CD4-positive, alpha-beta T cell (primary cell): ENCODE measurements around the gene SYT2. TPM values are rescaled to one million over a fixed set of nuclear protein-coding genes. Genes with fewer than 3 reads are reported as not detected.

Source experiments
- ATAC-seq: fragments of 200-7000 bp; cut with Tn5 transposase; one replicate; pipeline ENCODE4 v1.10.0; 2022; ENCODE audit warnings: mild to moderate bottlenecking; ENCODE audit not compliant: poor library complexity
- CTCF ChIA-PET: fragments of 350-600 bp; sonication (Branson Sonifier 250); formaldehyde crosslinking; loops from one replicate; lab custom pipeline; 2021; ENCODE audit warnings: antibody characterized with exemption, inconsistent platforms; lab: Charles Lee
- POLR2A ChIA-PET: fragments of 350-600 bp; sonication (Branson Sonifier 250); formaldehyde crosslinking; loops from one replicate; lab custom pipeline; 2021; ENCODE audit warnings: antibody characterized with exemption, inconsistent platforms; lab: Charles Lee
- DNase-seq, 14 experiments: peaks; one replicate each; pipeline ENCODE4 v3.0.0-alpha.2; 2013 to 2020; ENCODE audit warnings: mixed read lengths in 2 of 14
- H3K27ac ChIP-seq, 2 donors: one replicate each; pipeline versions ENCODE4 v1.5.1 to v1.7.0; 2013; ENCODE audit warnings: low read length in 2 of 2, low read depth in 1 of 2, mild to moderate bottlenecking in 1 of 2
- H3K27me3 ChIP-seq, 2 experiments: 1 replicate in 1 of 2; 2 replicates in 1 of 2; pipeline versions ENCODE4 v1.6.1 to v1.7.0; 2013; ENCODE audit warnings: low read length in 2 of 2, control low read depth in 1 of 2, mild to moderate bottlenecking in 1 of 2, moderate library complexity in 1 of 2; ENCODE audit not compliant: insufficient read depth in 2 of 2, control insufficient read depth in 1 of 2
- H3K36me3 ChIP-seq: one replicate; pipeline ENCODE4 v1.6.1; 2013; ENCODE audit warnings: low read length, control low read depth; ENCODE audit not compliant: insufficient read depth
- H3K4me1 ChIP-seq: one replicate; pipeline ENCODE4 v1.6.1; 2013; ENCODE audit warnings: low read length, control low read depth; ENCODE audit not compliant: insufficient read depth
- H3K4me3 ChIP-seq: one replicate; pipeline ENCODE4 v1.5.1; 2013; ENCODE audit warnings: mild to moderate bottlenecking, low read length, moderate library complexity
- H3K9me3 ChIP-seq, 2 experiments: 1 replicate in 1 of 2; 2 replicates in 1 of 2; pipeline versions ENCODE4 v1.6.1 to v1.7.0; 2013; ENCODE audit warnings: low read length in 2 of 2, mild to moderate bottlenecking in 2 of 2, control low read depth in 1 of 2, moderate library complexity in 1 of 2; ENCODE audit not compliant: control insufficient read depth in 1 of 2, insufficient read depth in 1 of 2
- H3K27ac Mint-ChIP-seq: one replicate; pipeline ENCODE4 v1.8.0; 2020; ENCODE audit warnings: mixed read lengths
- H3K27me3 Mint-ChIP-seq: one replicate; pipeline ENCODE4 v1.8.0; 2021; ENCODE audit warnings: mixed read lengths
- H3K36me3 Mint-ChIP-seq: one replicate; pipeline ENCODE4 v1.8.0; 2021; ENCODE audit warnings: low read depth, mixed read lengths
- H3K4me1 Mint-ChIP-seq: one replicate; pipeline ENCODE4 v1.8.0; 2021; ENCODE audit warnings: low read depth, mixed read lengths
- H3K4me3 Mint-ChIP-seq: one replicate; pipeline ENCODE4 v1.8.0; 2020; ENCODE audit warnings: mild to moderate bottlenecking, mixed read lengths
- H3K9me3 Mint-ChIP-seq: one replicate; pipeline ENCODE4 v1.8.0; 2020; ENCODE audit warnings: mixed read lengths
- CTCF ChIP-seq: fragments of 200-600 bp; IDR thresholded peaks from one replicate; pipeline ENCODE4 v1.8.0; 2022; ENCODE audit warnings: antibody characterized with exemption, mild to moderate bottlenecking
- intact Hi-C, 2 experiments: fragments of 100-400 bp; cut with DNase I in 1 of 2; cut with micrococcal nuclease in 1 of 2; formaldehyde crosslinking; loops; one replicate each; pipeline versions ENCODE4 v1.15.1 to v1.9.0; 2023 to 2025; cut with DNase I, micrococcal nuclease
- total RNA-seq, 174 experiments: library from RNA in 2 of 174; stranded (reverse) in 2 of 174; gene quantifications; one replicate each; pipeline ENCODE4 v1.2.3 and lab custom pipeline; 2021 to 2026

SYT2 gene
- total RNA-seq, 2 experiments from 2014 or later = not detected

- Mint-ChIP-seq H3K4me3 (no peak overlapping the region), H3K27me3 (no peaks in the 10 kb centered on the region), H3K36me3 (peaks cover 18% of the 10 kb centered on the region), H3K27ac (no peak overlapping the region), H3K4me1 (no peaks in the 10 kb centered on the region), H3K9me3 (no peaks in the 10 kb centered on the region)
- no peak for ATAC-seq
- Histone ChIP-seq H3K4me1 (no peaks in the 10 kb centered on the region), H3K4me3 (no peak overlapping the region), H3K27me3 (no peaks in the 10 kb centered on the region), H3K36me3 (no peaks in the 10 kb centered on the region), H3K9me3 (no peaks in the 10 kb centered on the region), H3K27ac (no peak overlapping the region)
- ChIA-PET POLR2A (no interaction called here), CTCF (no interaction called here)
- intact Hi-C loops = no loop called here
- no peak for TF ChIP-seq CTCF
- DNase-seq = no peak
Observed at GRCh38 chr1:202605515-202605914, 104.7 kb downstream of the SYT2 start.

- H3K4me3 ChIP-seq = no peak overlapping the region
- intact Hi-C loops = no loop called here
- POLR2A ChIA-PET = no interaction called here
- no peaks in the 10 kb centered on the region for H3K27me3 Mint-ChIP-seq
- no peak overlapping the region for H3K27ac ChIP-seq
- no peak overlapping the region for H3K27ac Mint-ChIP-seq
- CTCF ChIA-PET = no interaction called here
- no peak for ATAC-seq
- H3K9me3 Mint-ChIP-seq = no peaks in the 10 kb centered on the region
- H3K27me3 ChIP-seq = no peaks in the 10 kb centered on the region
- no peaks in the 10 kb centered on the region for H3K4me1 ChIP-seq
- no peaks in the 10 kb centered on the region for H3K9me3 ChIP-seq
- DNase-seq = no peak
- no peak for TF ChIP-seq CTCF
- H3K36me3 Mint-ChIP-seq = peaks cover 18% of the 10 kb centered on the region
- no peaks in the 10 kb centered on the region for H3K4me1 Mint-ChIP-seq
- H3K4me3 Mint-ChIP-seq = no peak overlapping the region
- no peaks in the 10 kb centered on the region for H3K36me3 ChIP-seq
Observed at GRCh38 chr1:202603435-202603834, 106.8 kb downstream of the SYT2 start.

GRCh38 chr1:202600432-202601041 lies 109.7 kb downstream of the SYT2 start:
- Mint-ChIP-seq H3K4me3 (no peak overlapping the region), H3K9me3 (no peaks in the 10 kb centered on the region), H3K27me3 (no peaks in the 10 kb centered on the region), H3K36me3 (peaks cover 4% of the 10 kb centered on the region), H3K27ac (no peak overlapping the region), H3K4me1 (no peaks in the 10 kb centered on the region)
- no peak for TF ChIP-seq CTCF
- ATAC-seq = no peak
- no peak for DNase-seq
- intact Hi-C loops = no loop called here
- H3K27ac ChIP-seq = no peak overlapping the region
- no peaks in the 10 kb centered on the region for H3K9me3 ChIP-seq
- ChIA-PET POLR2A (no interaction called here), CTCF (no interaction called here)
- no peaks in the 10 kb centered on the region for H3K27me3 ChIP-seq
- no peak overlapping the region for H3K4me3 ChIP-seq
- H3K4me1 ChIP-seq = no peaks in the 10 kb centered on the region
- H3K36me3 ChIP-seq = no peaks in the 10 kb centered on the region
